ENCODE data around the gene TTC39A.

The TTC39A gene

GRCh38 chr1:51330331-51331201 lies at the start of gene TTC39A:
Gene TTC39A (minus strand): TSS chr1:51330562. CDS start chr1:51330477, 85 bp downstream.
- no peak for DNase-seq (ENCODE audit: low read depth)

- no peak for DNase-seq (ENCODE audit: low read depth)
Observed at GRCh38 chr1:51378871-51379270, 48.5 kb upstream of the TTC39A start.

GRCh38 chr1:51373898-51374297 lies 43.5 kb upstream of the TTC39A start:
- no peak for DNase-seq (ENCODE audit: low read depth)

- DNase-seq (ENCODE audit: low read depth) = no peak
Observed at GRCh38 chr1:51372561-51372960, 42.2 kb upstream of the TTC39A start.

GRCh38 chr1:51369171-51369570 lies 38.8 kb upstream of the TTC39A start:
- no peak for DNase-seq (ENCODE audit: low read depth)

GRCh38 chr1:51365774-51366173 lies 35.4 kb upstream of the TTC39A start:
- no peak for DNase-seq (ENCODE audit: low read depth)

- no peak for DNase-seq (ENCODE audit: low read depth)
Observed at GRCh38 chr1:51359879-51360278, 29.5 kb upstream of the TTC39A start.

- DNase-seq (ENCODE audit: low read depth) = no peak
Observed at GRCh38 chr1:51355382-51355781, 25.0 kb upstream of the TTC39A start.

- DNase-seq (ENCODE audit: low read depth) = no peak
Observed at GRCh38 chr1:51354416-51354815, 24.1 kb upstream of the TTC39A start.

- no peak for DNase-seq (ENCODE audit: low read depth)
Observed at GRCh38 chr1:51351907-51352306, 21.5 kb upstream of the TTC39A start.

GRCh38 chr1:51349862-51350261 lies 19.5 kb upstream of the TTC39A start:
- no peak for DNase-seq (ENCODE audit: low read depth)

GRCh38 chr1:51348147-51348527 lies 17.8 kb upstream of the TTC39A start:
- no peak for DNase-seq (ENCODE audit: low read depth)

- DNase-seq (ENCODE audit: low read depth) = no peak
Observed at GRCh38 chr1:51347398-51348146, 17.2 kb upstream of the TTC39A start.

GRCh38 chr1:51346086-51346942 lies 16.0 kb upstream of the TTC39A start:
- DNase-seq (ENCODE audit: low read depth) = no peak

- no peak for DNase-seq (ENCODE audit: low read depth)
Observed at GRCh38 chr1:51345300-51345687, 14.9 kb upstream of the TTC39A start.

- DNase-seq (ENCODE audit: low read depth) = no peak
Observed at GRCh38 chr1:51344602-51345299, 14.4 kb upstream of the TTC39A start.

- no peak for DNase-seq (ENCODE audit: low read depth)
Observed at GRCh38 chr1:51344276-51344601, 13.9 kb upstream of the TTC39A start.

- no peak for DNase-seq (ENCODE audit: low read depth)
Observed at GRCh38 chr1:51343624-51344023, 13.3 kb upstream of the TTC39A start.

GRCh38 chr1:51342591-51343206 lies 12.3 kb upstream of the TTC39A start:
- DNase-seq (ENCODE audit: low read depth) = no peak

GRCh38 chr1:51341876-51342496 lies 11.6 kb upstream of the TTC39A start:
- DNase-seq (ENCODE audit: low read depth) = no peak

- no peak for DNase-seq (ENCODE audit: low read depth)
Observed at GRCh38 chr1:51340380-51340779, 10.0 kb upstream of the TTC39A start.

Measured in activated gamma-delta T cell treated with anti-CD3 and anti-CD28 coated beads, Interleukin-2, amount 50 U/mL, for 16 hours (primary cell).